ENCODE results near the gene VCL.

DNA sequence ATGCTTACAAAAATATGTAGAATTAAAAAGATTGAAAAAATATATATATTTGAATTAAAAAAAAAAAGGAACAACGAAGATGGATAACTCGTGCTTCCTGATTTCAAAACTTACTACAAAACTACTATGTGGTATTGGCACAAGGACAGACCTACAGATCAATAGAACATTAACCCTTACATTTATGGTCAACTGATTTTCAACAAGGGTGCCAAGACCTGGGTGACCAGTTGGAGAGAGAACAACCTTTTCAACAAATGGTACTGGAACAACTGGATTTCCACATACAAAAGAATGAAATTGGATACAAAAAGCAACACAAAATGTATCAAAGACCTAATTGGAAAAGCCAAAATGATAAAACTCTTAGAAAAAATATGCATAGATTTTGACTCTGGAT is 142.6 kb downstream of the VCL start:
- TF ChIP-seq, protein P1, sequence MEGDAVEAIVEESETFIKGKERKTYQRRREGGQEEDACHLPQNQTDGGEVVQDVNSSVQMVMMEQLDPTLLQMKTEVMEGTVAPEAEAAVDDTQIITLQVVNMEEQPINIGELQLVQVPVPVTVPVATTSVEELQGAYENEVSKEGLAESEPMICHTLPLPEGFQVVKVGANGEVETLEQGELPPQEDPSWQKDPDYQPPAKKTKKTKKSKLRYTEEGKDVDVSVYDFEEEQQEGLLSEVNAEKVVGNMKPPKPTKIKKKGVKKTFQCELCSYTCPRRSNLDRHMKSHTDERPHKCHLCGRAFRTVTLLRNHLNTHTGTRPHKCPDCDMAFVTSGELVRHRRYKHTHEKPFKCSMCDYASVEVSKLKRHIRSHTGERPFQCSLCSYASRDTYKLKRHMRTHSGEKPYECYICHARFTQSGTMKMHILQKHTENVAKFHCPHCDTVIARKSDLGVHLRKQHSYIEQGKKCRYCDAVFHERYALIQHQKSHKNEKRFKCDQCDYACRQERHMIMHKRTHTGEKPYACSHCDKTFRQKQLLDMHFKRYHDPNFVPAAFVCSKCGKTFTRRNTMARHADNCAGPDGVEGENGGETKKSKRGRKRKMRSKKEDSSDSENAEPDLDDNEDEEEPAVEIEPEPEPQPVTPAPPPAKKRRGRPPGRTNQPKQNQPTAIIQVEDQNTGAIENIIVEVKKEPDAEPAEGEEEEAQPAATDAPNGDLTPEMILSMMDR (IDR thresholded peaks at IDR 0.05; ENCODE audit: insufficient read depth, low read length, poor library complexity, severe bottlenecking) = no peak
- no peak for TF ChIP-seq EZH2phosphoT487 (conservative IDR thresholded peaks at IDR 0.05; ENCODE audit: low read length)
